HG03159 (cell line): ENCODE data around the gene CKLF.
A peak's percentile ranks its signal among the peaks of the same experiment; 100 is the strongest.
"Not testable (repeated sequence)": the region's sequence is repeated elsewhere in the genome, so short reads cannot be mapped to it uniquely, and the experiment has no call there.

Experiments used
- ATAC-seq: cut with Tn5 transposase; IDR thresholded peaks from one replicate; pipeline ENCODE4 v1.9.1; 2021; ENCODE audit warnings: mild to moderate bottlenecking, moderate library complexity; ENCODE audit not compliant: unreplicated experiment

Gene CKLF

GRCh38 chr16:66552286-66553177, at the start of gene CKLF:
Gene CKLF, plus strand, starts transcription at chr16:66552576. Its CDS starts 140 bp downstream, at chr16:66552716.
- ATAC-seq = peak; percentile 69

DNA sequence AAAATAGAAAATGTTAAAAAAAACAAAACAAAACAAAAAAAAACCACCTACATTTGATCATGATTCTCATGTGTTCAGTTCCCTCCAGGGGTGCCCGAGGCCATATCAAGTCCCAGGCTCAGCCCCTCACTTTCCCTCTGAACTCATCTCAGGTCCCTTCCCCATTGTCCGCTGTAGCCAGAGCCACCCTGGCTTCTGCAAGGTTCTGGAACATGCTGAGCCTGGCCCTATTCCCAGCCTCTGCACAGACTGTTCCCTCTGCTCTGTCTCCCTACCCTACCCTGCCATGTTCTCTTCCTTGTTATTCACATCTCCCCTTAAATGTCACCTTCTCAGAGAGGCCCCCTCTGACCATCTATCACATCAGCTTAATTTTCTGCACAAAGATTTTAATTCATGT, 49.3 kb upstream of the CKLF start:
- no peak for ATAC-seq

GRCh38 chr16:66503612-66504011, 48.8 kb upstream of the CKLF start:
- ATAC-seq = no peak

GRCh38 chr16:66507731-66508239, 44.6 kb upstream of the CKLF start:
- no peak for ATAC-seq

GRCh38 chr16:66508248-66508913, 44.0 kb upstream of the CKLF start:
- ATAC-seq = peak; percentile 78

DNA sequence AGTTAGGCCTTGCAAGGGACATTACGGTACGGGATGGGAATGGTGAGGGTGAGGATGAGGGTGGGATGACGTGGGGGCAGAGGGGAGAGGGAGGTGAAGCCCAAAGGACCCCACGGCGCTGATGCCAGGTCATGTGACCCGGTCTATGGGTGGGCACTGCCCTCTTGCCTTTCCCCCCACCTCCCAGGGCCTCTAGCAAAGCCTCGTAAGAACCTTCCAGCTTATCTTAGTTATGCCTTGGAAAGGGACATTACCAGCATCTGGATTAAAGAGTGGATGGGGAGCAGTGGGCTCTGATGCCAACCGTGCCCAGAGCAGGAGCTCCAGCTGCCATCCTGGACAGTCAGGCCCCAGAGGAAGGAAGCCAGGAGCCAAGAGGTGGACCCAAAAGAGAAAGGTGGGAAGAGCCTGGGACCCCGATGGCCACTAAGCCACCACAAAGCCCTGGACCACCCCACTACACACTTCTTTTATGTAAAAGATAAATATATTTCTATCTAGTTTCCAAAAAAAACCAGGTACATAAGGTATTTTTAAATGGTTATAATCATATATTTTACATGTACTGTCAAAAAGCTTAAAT, 43.4 kb upstream of the CKLF start:
- no peak for ATAC-seq

DNA sequence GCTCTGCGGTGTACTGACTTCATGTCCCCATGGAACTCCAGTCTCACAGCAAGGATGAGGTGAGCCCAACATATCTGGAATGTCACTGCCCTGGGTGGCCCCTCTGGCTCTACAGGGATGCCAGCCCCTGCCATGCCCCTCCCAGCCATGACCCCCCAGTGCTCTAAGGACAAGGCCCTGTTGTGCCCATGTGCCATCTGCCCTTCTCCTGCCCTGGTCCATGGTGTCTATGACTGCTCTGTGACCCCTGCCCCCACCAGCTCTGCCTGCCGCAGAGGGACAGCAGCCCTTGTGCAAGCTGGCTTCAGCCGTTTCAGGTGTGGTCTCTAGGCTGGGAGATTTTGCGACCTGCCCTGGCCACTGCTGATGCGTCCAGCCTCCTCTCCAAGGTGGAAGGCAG, 42.8 kb upstream of the CKLF start:
- no peak for ATAC-seq

GRCh38 chr16:66510298-66510697, 42.1 kb upstream of the CKLF start:
- no peak for ATAC-seq

- no peak for ATAC-seq
Measured at GRCh38 chr16:66510711-66511601, 41.4 kb upstream of the CKLF start.

- ATAC-seq = no peak
Measured at GRCh38 chr16:66511602-66512271, 40.6 kb upstream of the CKLF start.

DNA sequence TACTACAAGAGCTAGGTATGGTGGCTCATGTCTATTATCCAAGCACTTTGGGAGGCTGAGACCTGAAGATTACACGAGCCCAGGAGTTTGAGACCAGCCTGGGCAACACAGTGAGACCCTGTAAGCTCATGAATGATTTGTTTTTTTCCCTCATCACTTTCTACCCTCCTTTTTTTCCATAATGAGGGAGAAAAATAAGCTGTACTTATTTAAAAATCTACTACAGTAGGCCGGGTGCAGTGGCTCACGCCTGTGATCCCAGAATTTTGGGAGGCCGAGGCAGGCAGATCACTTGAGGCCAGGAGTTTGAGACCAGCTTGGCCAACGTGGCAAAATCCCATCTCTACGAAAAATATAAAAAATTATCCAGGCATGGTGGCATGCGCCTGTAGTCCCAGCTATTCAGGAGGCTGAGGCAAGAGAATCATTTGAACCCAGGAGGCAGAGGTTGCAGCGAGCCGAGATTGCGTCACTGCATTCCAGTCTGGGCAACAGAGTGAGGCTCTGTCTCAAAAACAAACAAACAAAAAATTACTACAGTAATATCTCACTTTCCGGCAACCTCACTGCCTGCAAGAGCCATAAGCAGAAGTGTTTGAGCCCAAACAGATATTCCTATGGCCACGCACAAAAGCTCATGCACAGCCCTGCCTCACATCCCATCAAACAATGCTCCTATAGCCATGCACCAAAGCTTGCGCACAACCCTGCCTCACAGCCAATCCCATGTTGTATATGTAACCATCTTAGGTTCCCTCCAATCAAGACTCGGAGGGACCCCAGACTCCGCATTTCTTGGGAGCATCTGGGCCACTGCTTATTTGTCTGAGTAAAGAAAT, 39.9 kb upstream of the CKLF start:
- no peak for ATAC-seq

GRCh38 chr16:66513111-66513723, 39.2 kb upstream of the CKLF start:
- ATAC-seq = no peak

- not testable (repeated sequence) for ATAC-seq
Measured at GRCh38 chr16:66514391-66514790, 38.0 kb upstream of the CKLF start.

GRCh38 chr16:66514980-66515595, 37.3 kb upstream of the CKLF start:
- not testable (repeated sequence) for ATAC-seq

GRCh38 chr16:66515596-66516508, 36.5 kb upstream of the CKLF start:
- ATAC-seq = no peak

GRCh38 chr16:66516509-66516807, 35.9 kb upstream of the CKLF start:
- no peak for ATAC-seq

GRCh38 chr16:66516808-66517585, 35.4 kb upstream of the CKLF start:
- ATAC-seq = peak; percentile 97
